ENCODE data around the gene AVEN.
"Not testable (repeated sequence)": the region's sequence is repeated elsewhere in the genome, so short reads cannot be mapped to it uniquely, and the experiment has no call there.

Gene AVEN

DNA sequence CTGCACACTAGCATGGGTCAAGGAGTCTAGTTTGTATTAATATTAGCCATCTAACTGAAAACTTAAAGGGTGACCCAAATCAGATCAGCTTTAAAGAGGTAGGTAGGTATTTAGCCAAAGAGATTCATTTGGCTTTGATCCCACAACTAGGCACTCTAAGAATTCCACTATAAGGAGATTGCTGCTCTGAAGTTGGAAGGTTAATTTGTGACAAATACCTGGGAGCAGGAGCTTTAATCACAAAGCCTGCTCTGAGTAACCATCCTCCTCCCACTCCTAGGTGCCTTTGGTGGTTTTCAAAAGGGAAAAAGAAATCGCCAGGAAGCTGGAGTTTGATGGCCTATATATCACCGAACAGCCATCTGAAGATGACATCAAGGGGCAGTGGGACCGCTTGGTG lies 191.0 kb downstream of the AVEN start:
- DNase-seq (ENCODE audit: low read depth in 2 of 2) = no peak

DNA sequence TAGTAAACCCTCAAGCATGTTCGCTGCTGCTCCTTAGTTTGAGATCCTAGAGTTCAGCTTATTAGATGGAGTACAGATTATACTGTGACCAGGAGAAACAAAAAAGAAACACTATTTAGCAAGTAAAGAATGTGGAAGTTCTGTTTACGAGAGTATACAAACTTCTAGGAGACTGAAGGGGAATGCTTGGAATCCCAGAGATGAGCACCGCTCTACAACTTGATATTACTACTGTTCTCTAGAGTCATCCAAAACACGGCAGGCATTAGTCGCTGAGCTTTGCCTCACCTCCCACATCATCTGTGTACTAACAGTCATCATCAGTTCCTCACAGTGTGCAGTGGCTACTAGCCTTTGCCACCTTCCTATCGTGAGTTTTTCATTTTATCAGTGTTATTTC lies 192.1 kb downstream of the AVEN start:
- DNase-seq (ENCODE audit: low read depth in 2 of 2) = no peak

DNA sequence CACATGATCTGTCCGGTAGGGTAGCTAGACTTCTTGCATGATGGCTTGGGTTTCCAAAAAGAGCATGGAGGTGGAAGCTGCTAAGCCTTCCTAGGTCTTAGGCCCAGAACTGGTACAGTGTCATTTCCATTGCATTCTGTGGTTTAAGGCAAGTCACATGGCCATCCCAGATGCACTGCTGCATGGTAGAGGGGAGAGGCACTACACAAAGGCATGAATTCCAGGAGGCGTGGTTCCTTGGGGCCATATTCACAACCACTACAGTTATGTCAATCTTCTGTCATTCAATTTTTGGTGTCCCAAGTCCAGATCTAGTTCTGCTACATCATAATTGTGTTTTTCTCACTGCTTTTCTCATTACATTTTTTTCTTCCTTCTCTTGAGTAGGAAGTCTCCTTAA lies 192.9 kb downstream of the AVEN start:
- no peak for DNase-seq (ENCODE audit: low read depth in 2 of 2)

DNA sequence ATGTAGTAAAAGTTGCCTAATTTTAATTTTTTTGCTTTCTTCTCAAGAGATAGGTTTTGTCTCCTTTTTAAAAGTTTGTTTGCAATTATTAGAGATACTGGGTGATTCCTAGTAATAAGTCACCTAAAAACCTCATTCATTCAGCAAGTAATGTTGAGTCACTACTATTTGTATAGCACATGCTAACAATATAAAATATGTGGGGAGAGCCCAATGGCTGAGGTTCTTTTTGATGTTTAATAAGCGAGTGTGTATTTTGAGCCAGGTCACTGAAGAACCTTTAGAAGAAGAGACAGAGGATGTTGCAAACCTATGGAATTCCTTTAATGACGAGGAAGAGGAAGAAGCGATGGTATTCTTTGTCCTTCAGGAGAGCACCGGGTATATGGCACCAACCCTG lies 194.4 kb downstream of the AVEN start:
- DNase-seq (ENCODE audit: low read depth in 2 of 2) = no peak

DNA sequence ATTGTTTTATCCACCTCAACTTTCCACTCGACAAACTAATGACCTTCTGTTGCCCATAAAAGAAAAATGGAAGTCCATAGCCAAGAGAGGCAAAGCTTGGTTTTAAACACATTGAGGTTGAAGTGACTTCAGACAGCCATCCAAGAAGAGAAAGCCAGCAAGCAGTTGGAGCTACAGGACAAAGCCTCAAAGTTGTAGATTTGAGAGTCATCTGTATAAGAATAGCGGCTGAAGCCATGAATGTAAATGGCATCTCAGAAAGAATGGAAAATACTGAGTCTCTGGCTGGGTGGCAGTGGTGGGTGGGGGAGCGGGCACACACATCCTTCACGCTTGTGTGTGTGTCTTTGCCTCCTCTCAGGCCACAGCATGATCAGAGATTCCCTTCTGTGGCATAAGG lies 194.8 kb downstream of the AVEN start:
- no peak for DNase-seq (ENCODE audit: low read depth in 2 of 2)

DNA sequence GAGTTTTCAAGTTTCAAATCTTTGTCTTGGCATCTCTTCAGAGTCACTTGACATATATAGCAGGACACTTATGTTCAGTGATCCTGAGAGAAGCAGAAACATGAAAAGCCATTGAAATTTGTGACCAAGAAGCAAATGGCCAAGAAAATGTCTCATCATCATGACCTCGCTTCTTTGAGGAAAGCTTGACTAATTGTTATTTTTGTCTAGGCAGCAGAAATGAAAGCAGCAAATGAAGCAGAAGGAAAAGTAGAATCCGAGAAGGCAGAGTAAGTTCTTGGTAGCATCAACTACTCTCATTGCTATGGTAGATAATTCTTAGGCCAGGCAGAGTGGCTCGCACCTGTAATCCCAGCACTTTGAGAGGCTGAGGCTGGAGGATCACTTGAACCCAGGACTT lies 198.4 kb downstream of the AVEN start:
- DNase-seq (ENCODE audit: low read depth in 2 of 2) = no peak

DNA sequence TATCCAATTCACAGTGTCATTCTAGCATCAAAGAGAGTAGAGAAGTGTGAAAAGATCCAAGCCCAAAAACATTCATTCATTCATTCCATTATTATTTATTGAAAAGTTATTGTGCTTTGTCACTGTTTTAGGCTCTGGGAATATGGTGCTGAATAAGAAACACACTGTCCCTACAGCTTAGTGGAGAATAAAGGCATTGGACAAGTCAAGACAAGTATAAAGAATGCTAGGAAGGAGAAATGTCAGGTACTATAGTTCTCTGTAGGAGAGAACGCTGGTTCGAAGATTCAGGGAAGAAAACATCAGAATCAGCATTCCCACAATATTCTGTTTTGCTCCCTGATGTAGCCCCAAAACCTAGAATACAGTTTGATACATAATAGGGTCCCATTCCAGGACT lies 199.5 kb downstream of the AVEN start:
- DNase-seq (ENCODE audit: low read depth in 2 of 2) = no peak

DNA sequence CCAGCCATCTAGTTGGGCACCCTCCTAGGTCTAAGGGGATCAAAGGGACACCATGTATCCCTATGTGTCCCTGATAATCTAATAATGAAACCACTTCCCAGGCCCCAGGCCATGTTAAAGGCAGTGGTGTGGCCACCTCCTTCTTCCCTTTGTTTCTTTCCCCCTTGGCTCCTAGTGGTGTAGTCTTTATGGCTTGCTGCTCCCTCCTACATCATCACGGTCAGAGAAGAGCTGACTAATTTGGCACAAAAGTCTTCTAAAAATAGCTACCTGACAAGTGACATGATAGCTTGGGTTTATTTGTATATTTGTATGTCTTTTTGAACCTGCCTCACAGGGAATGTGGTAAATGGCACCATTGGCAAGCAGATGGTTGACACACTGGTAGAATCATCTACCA lies 201.7 kb downstream of the AVEN start:
- DNase-seq (ENCODE audit: low read depth in 2 of 2) = no peak

DNA sequence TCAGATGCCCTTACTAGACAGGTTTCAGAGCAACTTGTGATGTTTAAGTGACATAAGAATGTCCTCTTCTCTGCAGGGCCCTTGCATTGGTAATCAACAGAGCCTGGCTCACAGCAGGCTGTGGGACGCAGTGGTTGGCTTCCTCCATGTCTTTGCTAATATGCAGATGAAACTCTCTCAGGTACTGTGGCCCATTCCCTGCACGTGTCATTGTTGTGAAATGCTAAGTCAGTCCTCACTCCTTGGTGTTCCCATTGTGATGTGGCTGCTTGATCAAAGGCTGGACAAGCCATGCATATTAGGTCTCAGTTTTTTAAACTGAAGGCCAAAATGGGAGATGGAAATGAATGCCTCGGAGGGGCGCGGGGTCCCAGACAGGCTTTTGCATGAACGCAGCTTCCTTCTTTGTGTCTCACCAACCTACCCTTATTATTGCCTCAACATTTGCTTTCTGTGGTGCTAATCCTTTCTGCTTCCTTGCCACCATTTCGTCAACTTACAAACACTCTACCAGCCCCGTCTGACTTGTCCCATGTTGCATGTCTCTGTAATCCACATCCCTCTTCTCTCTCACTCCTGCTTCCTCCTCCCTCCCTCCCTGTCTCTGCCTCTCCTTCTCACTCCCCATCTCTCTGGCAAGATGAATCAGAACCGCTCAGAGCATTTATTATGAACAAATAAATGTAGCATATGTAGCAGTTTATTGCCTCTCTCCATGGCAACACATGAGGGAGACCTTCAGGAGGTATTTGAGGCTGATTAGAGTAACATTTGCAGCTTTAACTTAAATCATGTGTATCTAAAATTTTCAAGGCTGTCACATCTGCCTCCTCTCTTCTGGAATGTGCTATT lies 203.9 kb downstream of the AVEN start:
- no peak for DNase-seq (ENCODE audit: low read depth in 2 of 2)

DNA sequence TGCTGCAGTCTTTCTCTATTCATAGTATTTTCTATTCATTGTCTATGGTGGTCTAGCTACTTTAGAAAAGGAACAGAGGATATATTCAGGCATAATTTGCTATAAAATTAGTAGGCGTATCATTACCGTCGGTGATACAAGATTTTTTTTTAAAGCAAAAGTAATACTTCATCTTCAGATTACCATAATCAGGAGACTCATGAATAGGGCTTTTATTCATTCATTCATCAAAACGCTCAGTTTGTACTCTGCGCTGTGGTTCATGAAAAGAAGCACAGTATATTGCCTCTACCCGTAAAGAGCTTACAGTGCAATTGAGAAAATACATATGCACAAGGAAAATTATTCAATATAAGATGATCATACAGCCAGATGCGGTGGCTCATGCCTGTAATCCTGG lies 207.4 kb downstream of the AVEN start:
- DNase-seq (ENCODE audit: low read depth in 2 of 2) = no peak

DNA sequence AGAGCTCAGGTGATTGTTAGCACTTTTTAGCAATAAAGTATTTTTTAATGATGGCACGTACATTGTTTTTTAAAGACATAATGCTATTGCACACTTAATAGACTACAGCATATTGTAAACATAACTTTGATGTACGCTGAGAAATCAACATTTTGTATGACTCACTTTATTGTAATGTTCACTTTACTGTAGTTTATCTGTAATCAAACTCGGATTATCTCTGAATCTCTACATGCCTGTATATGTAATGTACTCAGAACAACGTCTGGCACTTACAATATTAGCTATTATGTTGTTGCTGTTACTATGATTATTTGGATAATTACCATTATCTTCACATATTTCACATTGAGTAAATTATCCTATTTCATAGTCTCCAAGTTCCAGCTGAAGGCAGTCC lies 208.7 kb downstream of the AVEN start:
- DNase-seq (ENCODE audit: low read depth in 2 of 2) = no peak

DNA sequence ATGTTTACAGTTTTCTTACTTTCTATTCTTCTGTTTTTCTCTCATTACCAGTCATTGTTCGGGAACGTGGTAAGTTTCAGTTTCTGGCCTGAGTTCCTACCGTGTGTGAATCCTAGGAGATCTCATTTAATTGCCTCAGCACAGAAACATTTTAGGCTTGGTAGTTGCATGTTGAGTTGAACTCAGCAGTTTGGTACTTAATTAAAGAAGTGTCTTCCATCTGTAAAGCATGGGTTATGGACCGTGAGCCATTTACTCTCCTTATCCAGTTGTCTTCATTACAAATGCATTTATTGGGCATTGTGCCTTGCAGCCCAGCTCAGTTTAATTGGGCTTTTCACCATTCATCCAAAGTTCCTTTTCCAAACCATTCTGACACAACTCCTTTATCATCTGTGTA lies 212.8 kb downstream of the AVEN start:
- no peak for DNase-seq (ENCODE audit: low read depth in 2 of 2)

DNA sequence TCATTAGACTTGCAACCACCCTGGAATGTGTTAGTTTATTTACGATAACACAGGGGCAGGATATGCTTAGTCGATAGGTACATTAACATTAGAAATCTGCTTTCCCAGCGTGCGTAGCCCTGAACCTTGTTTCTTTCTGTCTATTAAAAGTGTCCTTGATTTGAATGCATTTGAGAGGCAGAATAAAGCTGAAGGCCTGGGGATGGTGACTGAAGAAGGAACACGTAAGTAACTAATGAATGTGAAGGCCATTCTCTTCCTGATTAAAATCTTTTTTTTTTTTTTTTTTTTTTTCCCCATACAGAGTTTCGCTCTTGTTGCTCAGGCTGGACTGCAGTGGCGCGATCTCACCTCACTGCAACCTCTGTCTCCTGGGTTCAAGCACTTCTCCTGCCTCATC lies 213.6 kb downstream of the AVEN start:
- no peak for DNase-seq (ENCODE audit: low read depth in 2 of 2)

DNA sequence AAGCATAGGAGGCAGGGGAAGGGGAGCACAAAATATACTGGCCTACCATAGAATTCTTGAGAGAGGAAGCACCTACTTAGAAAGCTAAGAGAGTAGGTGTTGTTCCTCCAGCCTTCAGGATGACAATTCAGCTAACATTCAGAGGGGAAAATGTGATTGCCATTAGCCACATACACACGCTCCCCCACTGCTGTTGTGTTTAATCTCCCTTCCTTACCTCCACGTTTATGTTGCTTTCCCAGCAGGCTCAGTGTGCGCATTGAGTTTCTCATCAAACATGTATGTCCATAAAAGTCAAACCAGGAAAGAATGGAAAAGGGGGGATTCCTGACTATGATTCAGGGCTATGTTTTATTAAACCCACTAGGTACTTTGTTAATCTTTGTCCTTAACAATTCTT lies 215.9 kb downstream of the AVEN start:
- no peak for DNase-seq (ENCODE audit: low read depth in 2 of 2)

DNA sequence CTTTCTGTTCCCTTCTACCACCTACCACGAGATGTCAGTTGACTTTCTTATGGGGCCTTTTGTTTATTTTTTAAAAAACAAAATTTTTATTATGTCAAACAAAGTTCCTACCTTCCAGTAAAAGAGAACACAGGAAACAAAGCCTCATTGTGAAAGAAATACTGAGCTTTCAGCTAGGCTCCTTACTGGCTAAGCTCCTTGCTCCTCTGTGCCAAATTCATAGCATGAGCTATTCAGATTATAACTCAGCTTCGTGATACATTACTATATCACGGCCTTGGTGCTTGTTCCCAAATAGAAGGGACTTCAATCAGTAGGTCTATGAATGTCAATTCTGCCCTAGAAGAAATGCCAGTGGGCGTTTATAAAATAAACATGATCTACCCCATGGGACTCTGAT lies 216.5 kb downstream of the AVEN start:
- DNase-seq (ENCODE audit: low read depth in 2 of 2) = no peak

DNA sequence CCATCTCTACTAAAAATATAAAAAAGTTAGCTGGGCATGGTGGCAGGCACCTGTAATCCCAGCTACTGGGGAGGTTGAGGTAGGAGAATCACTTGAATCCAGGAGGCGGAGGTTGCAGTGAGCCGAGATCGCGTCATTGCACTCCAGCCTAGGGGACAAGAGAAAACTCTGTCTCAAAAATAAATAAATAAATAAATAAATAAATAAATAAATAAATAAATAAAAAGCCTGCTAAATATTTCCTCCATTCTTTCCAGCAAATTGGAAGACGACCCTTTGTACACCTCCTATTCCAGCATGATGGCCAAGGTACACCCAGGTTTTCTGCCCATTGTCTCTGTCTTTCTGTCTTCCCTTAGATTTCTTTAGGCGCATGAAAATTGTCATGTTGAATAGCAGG lies 219.5 kb downstream of the AVEN start:
- not testable (repeated sequence) for DNase-seq (ENCODE audit: low read depth in 2 of 2)
